SW480 (cell line): ENCODE measurements around the gene DEFB116.
"Not testable (repeated sequence)": the region's sequence is repeated elsewhere in the genome, so short reads cannot be mapped to it uniquely, and the experiment has no call there.

Experiments used
- DNase-seq: peaks from one replicate; pipeline ENCODE4 v3.0.0-alpha.2; 2016; ENCODE audit warnings: low spot score

DEFB116 gene, protein sequence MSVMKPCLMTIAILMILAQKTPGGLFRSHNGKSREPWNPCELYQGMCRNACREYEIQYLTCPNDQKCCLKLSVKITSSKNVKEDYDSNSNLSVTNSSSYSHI

DNA sequence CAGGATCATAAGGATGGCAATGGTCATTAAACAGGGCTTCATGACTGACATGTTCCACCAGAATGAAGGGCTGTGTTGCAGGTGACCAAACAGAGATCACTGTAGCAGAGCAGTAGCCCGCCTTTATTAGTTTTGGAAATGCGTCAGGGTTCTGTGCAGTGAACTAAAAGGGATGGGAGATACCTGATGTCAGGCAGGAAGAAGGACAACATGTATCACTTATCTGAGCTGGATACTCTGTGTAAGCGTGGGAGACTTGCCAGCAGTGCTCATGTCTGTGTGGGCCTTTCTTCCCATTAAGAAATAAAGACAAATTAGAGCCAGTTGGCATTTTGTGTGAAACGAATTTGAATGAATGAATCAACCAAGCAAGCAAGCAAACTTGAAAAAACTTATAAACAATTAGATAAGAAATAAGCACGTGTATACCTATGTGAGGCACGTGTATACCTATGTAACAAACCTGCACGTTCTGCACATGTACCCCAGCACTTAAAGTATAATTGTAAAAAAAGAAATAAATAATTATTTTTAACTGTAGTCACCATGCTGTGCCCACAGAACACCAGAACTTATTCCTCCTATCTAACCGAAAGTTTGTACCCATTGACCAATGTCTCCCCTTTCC lies at the start of gene DEFB116:
Gene DEFB116 (minus strand): TSS at position 51 of the 628 bp plus-strand sequence. CDS start 0 bp downstream, at position 51.
- no peak for DNase-seq

DNA sequence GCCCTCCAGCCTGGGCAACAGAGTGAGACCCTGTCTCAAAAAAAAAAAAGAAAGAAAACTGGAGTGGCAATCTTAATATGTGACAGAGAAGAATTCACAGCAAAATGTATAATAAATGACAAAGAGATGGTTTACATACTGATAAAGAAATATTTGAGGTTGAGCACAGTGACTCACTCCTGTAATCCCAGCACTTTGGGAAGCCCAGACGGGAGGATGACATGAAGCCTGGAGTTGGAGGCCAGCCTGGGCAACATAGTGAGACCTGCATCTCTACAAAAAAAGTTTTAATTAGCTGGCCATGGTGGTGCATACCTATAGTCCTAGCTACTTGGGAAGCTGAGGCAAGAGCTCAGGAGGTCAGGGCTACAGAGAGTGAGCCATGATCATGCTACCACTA lies 47.6 kb upstream of the DEFB116 start:
- DNase-seq, result no peak

DNA sequence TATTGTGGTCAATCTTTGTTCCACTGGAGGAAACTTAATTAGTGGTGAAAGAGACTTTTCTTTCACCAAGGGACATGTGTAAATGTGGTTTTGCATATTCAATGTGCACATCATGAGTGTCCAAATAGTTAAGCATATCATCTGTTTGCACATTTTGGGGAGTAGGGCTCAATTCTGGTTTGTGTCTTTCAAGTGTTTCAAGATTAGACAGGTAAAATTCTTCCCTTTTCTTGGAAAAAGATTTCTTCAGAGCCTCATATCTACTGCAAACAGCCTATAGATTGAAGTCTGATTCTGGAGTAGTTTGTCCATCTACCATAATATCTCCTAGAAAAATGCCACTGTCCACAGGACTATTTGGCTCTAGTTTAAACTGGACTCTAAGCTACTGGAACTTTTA lies 33.1 kb upstream of the DEFB116 start:
- DNase-seq, result no peak

DNA sequence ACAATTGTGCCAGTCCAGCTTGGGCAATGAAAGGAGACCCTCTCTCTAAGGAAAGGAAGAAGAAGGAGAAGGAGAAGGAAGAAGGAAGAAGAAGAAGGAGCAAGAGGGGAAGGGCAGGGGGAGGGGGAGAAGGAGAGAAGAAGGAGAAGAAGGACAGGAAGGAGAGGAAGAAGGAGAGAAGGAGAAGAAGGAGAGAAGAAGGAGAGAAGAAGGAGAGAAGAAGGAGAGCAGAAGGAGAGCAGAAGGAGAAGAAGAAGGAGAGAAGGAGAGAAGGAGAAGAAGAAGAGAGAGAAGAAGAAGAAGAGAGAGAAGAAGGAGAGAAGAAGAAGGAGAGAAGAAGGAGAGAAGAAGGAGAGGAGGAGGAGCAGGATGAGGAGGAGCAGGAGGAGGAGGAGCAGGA lies 22.5 kb upstream of the DEFB116 start:
- DNase-seq, result no peak

DNA sequence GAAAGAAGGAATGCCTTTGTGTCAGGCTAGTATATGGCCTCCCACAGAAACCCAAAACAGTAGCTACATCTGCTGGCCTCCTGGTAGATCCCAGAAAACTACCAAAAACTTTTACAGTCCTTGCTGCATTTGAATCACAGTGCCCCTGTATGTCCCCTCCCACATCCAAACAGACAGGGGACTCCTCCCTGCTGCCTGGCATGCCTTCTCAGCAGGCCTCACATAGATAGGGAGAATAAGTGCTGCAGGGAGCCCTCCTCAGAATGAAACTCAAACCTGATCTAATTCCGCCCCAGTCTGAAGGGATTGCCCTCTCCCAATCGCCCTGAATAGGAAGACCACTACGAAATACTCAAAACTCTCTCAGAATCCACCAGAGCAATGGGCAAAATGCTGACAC lies 14.1 kb upstream of the DEFB116 start:
- no peak for DNase-seq

DNA sequence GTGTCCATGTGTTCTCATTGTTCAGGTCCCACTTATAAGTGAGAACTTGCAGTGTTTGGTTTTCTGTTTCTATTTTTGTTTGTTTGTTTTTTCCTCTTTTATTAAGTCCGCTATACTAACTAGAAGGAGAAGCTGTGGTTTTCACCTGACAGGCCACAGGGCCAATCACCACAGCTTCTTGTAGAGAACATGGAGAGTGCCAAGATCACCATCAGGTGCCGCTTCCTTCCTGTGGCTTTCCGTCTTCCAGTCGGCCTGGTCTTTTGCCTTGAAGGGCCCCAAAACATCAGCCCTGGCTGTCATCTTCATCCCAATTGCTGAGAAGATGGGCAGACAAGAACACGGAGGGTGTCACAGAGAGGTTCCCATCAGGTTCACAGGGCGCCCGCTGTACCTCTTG lies 23.4 kb downstream of the DEFB116 start:
- DNase-seq, result not testable (repeated sequence)

DNA sequence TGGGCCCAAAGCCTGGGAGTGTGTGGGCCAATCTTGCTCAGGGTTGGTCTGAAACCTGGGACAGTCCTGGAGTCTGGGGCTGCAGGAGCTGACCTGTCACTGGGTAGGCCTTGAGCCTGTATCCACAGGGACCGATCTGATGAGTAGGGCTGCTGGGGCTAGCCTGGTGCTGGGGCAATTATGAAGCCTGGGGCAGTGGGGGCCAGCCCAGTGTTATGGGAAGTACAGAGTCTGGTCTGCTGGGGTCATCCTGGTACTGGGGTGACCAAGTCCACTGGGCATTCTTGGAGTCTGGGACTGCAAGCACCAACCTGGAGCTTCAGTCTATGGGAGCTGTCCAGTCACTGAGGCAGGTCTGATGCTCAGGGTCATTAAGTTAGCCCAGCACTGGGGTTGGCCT lies 30.2 kb downstream of the DEFB116 start:
- DNase-seq, result no peak

DNA sequence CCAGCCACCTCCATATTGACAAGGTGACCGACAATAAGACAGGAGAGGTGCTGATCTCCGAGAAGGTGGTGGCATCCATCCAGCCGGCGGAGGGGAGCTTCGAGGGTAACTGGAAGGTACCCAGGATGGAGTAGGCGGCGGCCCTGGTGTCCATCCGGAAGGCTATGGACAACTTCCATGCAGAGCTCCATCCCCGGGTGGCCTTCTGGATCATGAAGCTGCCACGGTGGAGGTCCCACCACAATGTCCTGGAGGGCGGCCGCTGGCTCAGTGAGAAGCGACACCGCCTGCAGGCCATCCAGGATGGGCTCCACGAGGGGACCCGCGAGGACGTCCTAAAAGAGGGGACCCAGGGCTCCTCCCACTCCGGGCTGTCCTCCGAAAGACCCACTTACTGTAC lies 33.9 kb downstream of the DEFB116 start:
- no peak for DNase-seq

DNA sequence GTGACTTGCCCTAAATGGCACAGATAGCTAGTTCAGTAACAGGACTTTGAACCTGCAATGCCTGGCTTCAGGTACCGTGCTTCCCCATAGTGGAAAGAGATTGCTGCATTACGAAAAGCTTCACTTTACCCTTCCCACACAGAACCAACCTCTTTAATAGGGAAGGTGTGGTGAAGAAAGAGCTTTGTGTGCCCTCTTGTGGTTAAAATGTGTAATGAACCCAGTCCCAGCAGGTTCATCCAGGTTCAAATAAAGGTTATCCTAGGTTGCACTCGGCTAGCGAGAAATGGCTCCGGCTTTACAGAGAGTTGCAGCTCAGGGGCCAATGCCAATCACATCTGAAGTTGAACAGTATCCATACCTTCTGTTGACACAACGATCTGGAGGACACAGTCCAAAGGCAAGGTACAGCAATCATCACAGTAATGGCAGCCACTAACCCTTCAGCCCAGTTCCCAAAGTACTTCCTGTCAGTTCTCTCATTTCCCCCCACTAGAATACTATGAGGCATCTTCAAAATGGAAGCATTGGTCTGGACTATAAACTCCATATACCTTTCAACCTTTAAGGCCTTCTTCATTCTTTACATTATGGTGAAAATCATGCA lies 48.0 kb downstream of the DEFB116 start:
- peak; percentile 72 for DNase-seq

DNA sequence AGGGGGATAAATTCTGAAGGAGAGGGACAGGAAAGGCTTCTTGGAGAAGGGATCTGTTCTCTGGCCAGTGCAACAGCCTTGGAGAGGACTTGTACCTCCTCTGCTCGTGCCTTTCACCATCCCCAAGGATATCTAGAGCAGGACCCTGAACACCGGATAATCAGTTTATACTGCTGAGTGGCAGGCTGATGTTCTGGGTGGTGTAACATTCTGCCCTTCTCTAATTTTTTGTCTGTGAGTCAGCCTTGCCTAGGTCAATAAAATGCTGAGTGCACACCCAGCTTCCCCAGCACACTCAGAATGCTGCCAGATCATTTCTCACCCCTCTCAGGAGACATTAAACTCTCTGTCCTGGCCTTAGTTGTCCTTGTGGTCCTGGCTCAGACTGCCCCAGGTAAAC lies 51.0 kb downstream of the DEFB116 start, which contains the start of gene DEFB115:
Gene DEFB115 (plus strand): TSS at position 301 of the 400 bp plus-strand sequence. CDS start 0 bp downstream, at position 301.
- DNase-seq, result no peak

DNA sequence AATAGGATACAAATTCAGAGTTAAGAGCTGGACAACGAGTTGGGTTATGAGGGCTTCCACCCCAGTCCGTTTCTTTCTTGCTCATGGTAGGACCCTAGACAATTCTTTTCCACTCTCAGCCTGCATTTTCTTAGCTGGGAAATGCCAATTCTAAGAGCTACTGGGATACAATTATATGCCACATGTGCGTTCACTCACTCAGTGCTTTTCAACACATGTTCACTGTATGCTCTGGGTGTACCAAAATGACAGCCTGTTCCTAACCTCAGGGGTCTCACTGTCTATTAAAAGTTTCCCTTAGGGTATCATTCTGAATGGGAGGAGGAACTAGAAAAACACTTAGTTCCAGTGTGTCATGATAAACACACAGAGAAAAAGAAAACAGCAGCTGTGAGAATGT lies 51.4 kb downstream of the DEFB116 start:
- no peak for DNase-seq
